Measurements from ENCODE around the gene ABCC10.

The ABCC10 gene

GRCh38 chr6:43448916-43449315, 21.6 kb downstream of the ABCC10 start:
- no peak overlapping the region for H3K27ac ChIP-seq (ENCODE audit: low read depth, low read length)
- no peaks in the 10 kb centered on the region for H4K20me1 ChIP-seq (ENCODE audit: control insufficient read depth, insufficient read depth, low read depth, low read length)
- no peaks in the 10 kb centered on the region for H3K9me2 ChIP-seq (replicated peaks; ENCODE audit: control insufficient read depth, low read length)
- no peaks in the 10 kb centered on the region for H3K9me3 ChIP-seq (ENCODE audit: control insufficient read depth, insufficient read depth, low read length)
- H3K27me3 ChIP-seq (ENCODE audit: control insufficient read depth, low read length) = no peaks in the 10 kb centered on the region
- peaks cover 3% of the 10 kb centered on the region; the same call in 1 of the 2 replicates for H3F3A ChIP-seq (ENCODE audit: control insufficient read depth, insufficient read depth)
- TF ChIP-seq, protein P1, sequence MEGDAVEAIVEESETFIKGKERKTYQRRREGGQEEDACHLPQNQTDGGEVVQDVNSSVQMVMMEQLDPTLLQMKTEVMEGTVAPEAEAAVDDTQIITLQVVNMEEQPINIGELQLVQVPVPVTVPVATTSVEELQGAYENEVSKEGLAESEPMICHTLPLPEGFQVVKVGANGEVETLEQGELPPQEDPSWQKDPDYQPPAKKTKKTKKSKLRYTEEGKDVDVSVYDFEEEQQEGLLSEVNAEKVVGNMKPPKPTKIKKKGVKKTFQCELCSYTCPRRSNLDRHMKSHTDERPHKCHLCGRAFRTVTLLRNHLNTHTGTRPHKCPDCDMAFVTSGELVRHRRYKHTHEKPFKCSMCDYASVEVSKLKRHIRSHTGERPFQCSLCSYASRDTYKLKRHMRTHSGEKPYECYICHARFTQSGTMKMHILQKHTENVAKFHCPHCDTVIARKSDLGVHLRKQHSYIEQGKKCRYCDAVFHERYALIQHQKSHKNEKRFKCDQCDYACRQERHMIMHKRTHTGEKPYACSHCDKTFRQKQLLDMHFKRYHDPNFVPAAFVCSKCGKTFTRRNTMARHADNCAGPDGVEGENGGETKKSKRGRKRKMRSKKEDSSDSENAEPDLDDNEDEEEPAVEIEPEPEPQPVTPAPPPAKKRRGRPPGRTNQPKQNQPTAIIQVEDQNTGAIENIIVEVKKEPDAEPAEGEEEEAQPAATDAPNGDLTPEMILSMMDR (IDR thresholded peaks at IDR 0.05; ENCODE audit: low read depth, low read length, poor library complexity, severe bottlenecking) = no peak
- TF ChIP-seq EZH2phosphoT487 (IDR thresholded peaks at IDR 0.05; ENCODE audit: borderline replicate concordance, low read length) = no peak
- H3K36me3 ChIP-seq (ENCODE audit: control insufficient read depth, low read length) = peaks cover 62% of the 10 kb centered on the region
- no peak overlapping the region for H3K4me2 ChIP-seq (ENCODE audit: low read length)
- no peaks in the 10 kb centered on the region for H3K4me1 ChIP-seq (ENCODE audit: control insufficient read depth, low read length)
- H3K79me2 ChIP-seq (ENCODE audit: control insufficient read depth, low read length) = no peaks in the 10 kb centered on the region
- H3K4me3 ChIP-seq (ENCODE audit: low read length) = no peak overlapping the region

DNA sequence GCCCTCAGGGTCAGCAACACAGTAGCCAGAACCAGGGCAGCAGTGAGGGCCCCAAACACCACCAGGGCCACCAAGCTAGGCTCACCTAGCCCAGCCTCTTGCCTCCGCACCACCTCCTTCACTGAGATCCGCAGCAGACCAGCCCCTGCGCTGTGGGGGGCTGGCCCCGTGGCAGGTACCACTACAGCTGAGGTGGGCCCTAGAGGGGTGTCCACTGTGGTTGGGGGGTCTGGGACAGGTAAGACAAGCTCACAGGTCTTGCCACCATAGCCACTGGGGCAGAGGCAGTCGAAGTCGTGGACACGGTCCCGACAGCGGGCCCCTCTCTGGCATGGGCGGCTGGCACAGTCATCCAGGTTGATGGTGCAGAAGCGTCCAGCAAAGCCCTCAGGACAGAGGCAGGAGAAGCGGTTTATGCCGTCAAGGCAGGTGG, 23.4 kb downstream of the ABCC10 start:
- Histone ChIP-seq H3K4me3 (ENCODE audit: low read length) (no peak overlapping the region), H3K36me3 (ENCODE audit: control insufficient read depth, low read length) (peaks cover 51% of the 10 kb centered on the region)

GRCh38 chr6:43451348-43451747, 24.0 kb downstream of the ABCC10 start:
- peaks cover 16% of the 10 kb centered on the region for H3K4me1 ChIP-seq (ENCODE audit: control insufficient read depth, low read length)
- no peak for TF ChIP-seq EZH2phosphoT487 (IDR thresholded peaks at IDR 0.05; ENCODE audit: borderline replicate concordance, low read length)
- TF ChIP-seq, protein P1 (IDR thresholded peaks at IDR 0.05; ENCODE audit: low read depth, low read length, poor library complexity, severe bottlenecking) = no peak

More for the DNA sequence above, 23.4 kb downstream of the ABCC10 start:
- no peak overlapping the region for H3K4me2 ChIP-seq (ENCODE audit: low read length)
- TF ChIP-seq EZH2phosphoT487 (IDR thresholded peaks at IDR 0.05; ENCODE audit: borderline replicate concordance, low read length) = no peak
- TF ChIP-seq, protein P1 (IDR thresholded peaks at IDR 0.05; ENCODE audit: low read depth, low read length, poor library complexity, severe bottlenecking) = no peak
- H3K27ac ChIP-seq (ENCODE audit: low read depth, low read length) = no peak overlapping the region
- no peaks in the 10 kb centered on the region for H3K79me2 ChIP-seq (ENCODE audit: control insufficient read depth, low read length)
- H3K9me3 ChIP-seq (ENCODE audit: control insufficient read depth, insufficient read depth, low read length) = no peaks in the 10 kb centered on the region
- peaks cover 5% of the 10 kb centered on the region; the same call in 1 of the 2 replicates for H3F3A ChIP-seq (ENCODE audit: control insufficient read depth, insufficient read depth)
- no peaks in the 10 kb centered on the region for H4K20me1 ChIP-seq (ENCODE audit: control insufficient read depth, insufficient read depth, low read depth, low read length)
- H3K9me2 ChIP-seq (replicated peaks; ENCODE audit: control insufficient read depth, low read length) = no peaks in the 10 kb centered on the region
- H3K27me3 ChIP-seq (ENCODE audit: control insufficient read depth, low read length) = peaks cover 1% of the 10 kb centered on the region
- peaks cover 9% of the 10 kb centered on the region for H3K4me1 ChIP-seq (ENCODE audit: control insufficient read depth, low read length)

More at GRCh38 chr6:43451348-43451747, 24.0 kb downstream of the ABCC10 start:
- Histone ChIP-seq H3K4me2 (ENCODE audit: low read length) (no peak overlapping the region), H4K20me1 (ENCODE audit: control insufficient read depth, insufficient read depth, low read depth, low read length) (no peaks in the 10 kb centered on the region), H3K27ac (ENCODE audit: low read depth, low read length) (no peak overlapping the region), H3K9me2 (replicated peaks; ENCODE audit: control insufficient read depth, low read length) (no peaks in the 10 kb centered on the region), H3K9me3 (ENCODE audit: control insufficient read depth, insufficient read depth, low read length) (no peaks in the 10 kb centered on the region), H3K4me3 (ENCODE audit: low read length) (no peak overlapping the region), H3K79me2 (ENCODE audit: control insufficient read depth, low read length) (no peaks in the 10 kb centered on the region), H3K36me3 (ENCODE audit: control insufficient read depth, low read length) (peaks cover 44% of the 10 kb centered on the region), H3K27me3 (ENCODE audit: control insufficient read depth, low read length) (peaks cover 8% of the 10 kb centered on the region), H3F3A (ENCODE audit: control insufficient read depth, insufficient read depth) (peaks cover 5% of the 10 kb centered on the region; the same call in 1 of the 2 replicates)

Measured in DOHH2 (cell line).